Measurements from ENCODE around the gene CACNA2D1. TPM values are rescaled to one million over a fixed set of nuclear protein-coding genes. Genes with fewer than 3 reads are reported as not detected.

CACNA2D1 gene
- polyA plus RNA-seq, 2 of the 4 experiments (the other 2 are of a cell fraction), result 18.0 to 32.9 TPM

DNA sequence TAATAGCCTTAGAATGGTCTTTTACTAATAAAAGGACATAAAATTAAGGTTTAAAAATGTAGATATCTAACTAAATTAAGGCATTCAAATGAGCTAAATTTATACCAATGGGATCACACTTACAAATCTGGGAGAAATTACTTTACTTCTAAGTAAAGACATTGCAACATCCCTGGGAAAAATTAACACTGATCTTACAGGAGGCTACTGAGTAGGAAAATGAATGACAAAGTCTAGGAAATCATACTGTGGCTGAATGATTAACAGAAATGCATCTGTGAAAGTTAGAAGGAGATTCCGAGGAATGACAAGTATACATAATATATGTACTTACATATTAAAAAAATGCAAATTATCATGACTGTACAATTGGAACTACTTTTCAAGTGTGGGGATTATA, 38.3 kb downstream of the CACNA2D1 start:
- ATAC-seq, result no peak
- no peaks in the 10 kb centered on the region for H3K9me3 ChIP-seq
- H3K4me2 ChIP-seq, result no peak overlapping the region
- DNase-seq (ENCODE audit: low read depth in 1 of 2, low spot score in 1 of 2), result no peak
- H3K4me1 ChIP-seq, result no peaks in the 10 kb centered on the region
- WGBS (ENCODE audit: missing lambda C conversion rate), result 76% methylated on average over 1 of the region's 1 CpG
- POLR2A ChIA-PET, result no interaction called here
- CTCF ChIA-PET, result interaction anchor here (2.0 kb wide), 1 partner anchor 15 kb away, joined by 4 read pairs; no protein-coding TSS in a partner anchor
- no peak overlapping the region for H3K4me3 ChIP-seq
- no peak overlapping the region for H3K27ac ChIP-seq
- no peak for FAIRE-seq
- TF ChIP-seq, protein P1, sequence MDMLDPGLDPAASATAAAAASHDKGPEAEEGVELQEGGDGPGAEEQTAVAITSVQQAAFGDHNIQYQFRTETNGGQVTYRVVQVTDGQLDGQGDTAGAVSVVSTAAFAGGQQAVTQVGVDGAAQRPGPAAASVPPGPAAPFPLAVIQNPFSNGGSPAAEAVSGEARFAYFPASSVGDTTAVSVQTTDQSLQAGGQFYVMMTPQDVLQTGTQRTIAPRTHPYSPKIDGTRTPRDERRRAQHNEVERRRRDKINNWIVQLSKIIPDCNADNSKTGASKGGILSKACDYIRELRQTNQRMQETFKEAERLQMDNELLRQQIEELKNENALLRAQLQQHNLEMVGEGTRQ (IDR thresholded peaks at IDR 0.05), result no peak
- TF ChIP-seq, protein P2, sequence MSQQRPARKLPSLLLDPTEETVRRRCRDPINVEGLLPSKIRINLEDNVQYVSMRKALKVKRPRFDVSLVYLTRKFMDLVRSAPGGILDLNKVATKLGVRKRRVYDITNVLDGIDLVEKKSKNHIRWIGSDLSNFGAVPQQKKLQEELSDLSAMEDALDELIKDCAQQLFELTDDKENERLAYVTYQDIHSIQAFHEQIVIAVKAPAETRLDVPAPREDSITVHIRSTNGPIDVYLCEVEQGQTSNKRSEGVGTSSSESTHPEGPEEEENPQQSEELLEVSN (IDR thresholded peaks at IDR 0.05; ENCODE audit: borderline replicate concordance, low read depth), result no peak
- TF ChIP-seq MAZ (IDR thresholded peaks at IDR 0.05; ENCODE audit: borderline replicate concordance, low read depth, low read length) (no peak), JUN (IDR thresholded peaks at IDR 0.05) (no peak), JUNB (IDR thresholded peaks at IDR 0.05) (no peak), NPAS2 (CRISPR knock-in tag; IDR thresholded peaks at IDR 0.05; ENCODE audit: borderline replicate concordance) (no peak), TP53 (CRISPR knock-in tag; IDR thresholded peaks at IDR 0.05) (no peak), CHD4 (IDR thresholded peaks at IDR 0.05; ENCODE audit: borderline replicate concordance) (no peak), ESRRA (IDR thresholded peaks at IDR 0.05; ENCODE audit: borderline replicate concordance, low read length) (no peak), RFX5 (IDR thresholded peaks at IDR 0.05) (no peak), NR3C1 (IDR thresholded peaks at IDR 0.05) (no peak), HOXB5 (CRISPR knock-in tag; IDR thresholded peaks at IDR 0.05) (no peak), POLR2AphosphoS2 (conservative IDR thresholded peaks at IDR 0.05; ENCODE audit: low read length) (no peak)

DNA sequence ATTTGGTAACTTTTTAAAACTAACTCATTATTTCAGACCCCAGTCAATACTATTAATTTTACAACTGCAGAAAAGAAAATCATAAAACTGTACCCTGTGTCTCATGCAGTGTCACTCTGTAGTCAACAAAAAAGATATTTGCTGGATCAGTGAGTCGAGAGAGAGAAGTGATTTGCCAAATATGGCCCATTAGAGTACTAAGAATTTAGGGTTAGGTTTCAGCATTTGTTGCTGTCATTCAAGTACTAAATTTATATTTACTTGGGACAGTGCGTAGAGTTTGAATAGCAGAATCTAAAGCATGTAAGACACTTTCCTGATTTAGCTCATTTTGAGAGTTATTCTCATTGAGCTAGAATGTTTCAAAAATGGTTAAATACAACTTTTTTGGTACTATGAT, 38.9 kb downstream of the CACNA2D1 start:
- ATAC-seq, result no peak
- POLR2A ChIA-PET, result no interaction called here
- no peak for DNase-seq (ENCODE audit: low read depth in 1 of 2, low spot score in 1 of 2)
- H3K27ac ChIP-seq, result no peak overlapping the region
- WGBS (ENCODE audit: missing lambda C conversion rate), result 89% methylated on average over 2 of the region's 2 CpGs
- TF ChIP-seq BHLHE40 (IDR thresholded peaks at IDR 0.05; ENCODE audit: low read depth, low read length) (no peak), ZSCAN20 (CRISPR knock-in tag; IDR thresholded peaks at IDR 0.05) (no peak), RARB (CRISPR knock-in tag; IDR thresholded peaks at IDR 0.05) (no peak), RNF2 (IDR thresholded peaks at IDR 0.05; ENCODE audit: borderline replicate concordance, low read depth) (no peak)
- TF ChIP-seq, protein P3, sequence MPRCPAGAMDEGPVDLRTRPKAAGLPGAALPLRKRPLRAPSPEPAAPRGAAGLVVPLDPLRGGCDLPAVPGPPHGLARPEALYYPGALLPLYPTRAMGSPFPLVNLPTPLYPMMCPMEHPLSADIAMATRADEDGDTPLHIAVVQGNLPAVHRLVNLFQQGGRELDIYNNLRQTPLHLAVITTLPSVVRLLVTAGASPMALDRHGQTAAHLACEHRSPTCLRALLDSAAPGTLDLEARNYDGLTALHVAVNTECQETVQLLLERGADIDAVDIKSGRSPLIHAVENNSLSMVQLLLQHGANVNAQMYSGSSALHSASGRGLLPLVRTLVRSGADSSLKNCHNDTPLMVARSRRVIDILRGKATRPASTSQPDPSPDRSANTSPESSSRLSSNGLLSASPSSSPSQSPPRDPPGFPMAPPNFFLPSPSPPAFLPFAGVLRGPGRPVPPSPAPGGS (IDR thresholded peaks at IDR 0.05), result no peak
- CTCF ChIA-PET, result interaction anchor here (2.0 kb wide), 1 partner anchor 14 kb away, joined by 4 read pairs; no protein-coding TSS in a partner anchor
- no peak overlapping the region for H3K4me3 ChIP-seq
- H3K4me2 ChIP-seq, result no peak overlapping the region
- H3K4me1 ChIP-seq, result no peaks in the 10 kb centered on the region
- H3K9me3 ChIP-seq, result no peaks in the 10 kb centered on the region
- no peak for FAIRE-seq

DNA sequence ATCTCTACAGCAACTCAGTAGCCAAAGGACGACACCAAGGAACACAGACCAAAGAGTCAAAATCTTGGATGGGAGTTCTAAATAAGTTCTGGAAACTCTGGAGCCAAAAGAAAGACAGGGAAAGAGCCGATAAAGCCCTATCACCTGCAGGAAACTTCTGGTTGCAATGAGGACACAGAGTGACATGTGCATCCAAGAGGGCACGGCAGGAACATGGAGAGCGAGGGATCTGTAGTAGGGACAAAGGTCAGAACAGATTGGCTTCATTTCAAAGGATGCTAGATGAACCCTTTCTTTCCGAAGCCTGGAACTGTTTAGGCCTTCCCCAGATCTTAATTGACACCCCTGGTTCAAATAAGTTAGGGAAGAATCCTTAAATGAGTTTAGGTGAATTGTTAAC, 39.5 kb downstream of the CACNA2D1 start:
- Histone ChIP-seq H3K27ac (no peak overlapping the region), H3K9me3 (no peaks in the 10 kb centered on the region), H3K4me1 (no peaks in the 10 kb centered on the region), H3K4me3 (no peak overlapping the region), H3K4me2 (no peak overlapping the region)
- no peak for TF ChIP-seq RCOR1 (IDR thresholded peaks at IDR 0.05; ENCODE audit: low read depth, low read length)
- TF ChIP-seq MAFK (IDR thresholded peaks at IDR 0.05; ENCODE audit: partially characterized antibody), result no peak
- no peak for TF ChIP-seq CHD2 (IDR thresholded peaks at IDR 0.05; ENCODE audit: low read length, partially characterized antibody)
- no peak for TF ChIP-seq MAZ (IDR thresholded peaks at IDR 0.05; ENCODE audit: borderline replicate concordance, low read depth, low read length)
- TF ChIP-seq, protein P3 (IDR thresholded peaks at IDR 0.05), result no peak
- TF ChIP-seq HOXA7 (CRISPR knock-in tag; IDR thresholded peaks at IDR 0.05), result no peak
- no peak for TF ChIP-seq RNF2 (IDR thresholded peaks at IDR 0.05; ENCODE audit: borderline replicate concordance, low read depth)
- TF ChIP-seq RAD21 (conservative IDR thresholded peaks at IDR 0.05 in 1 of 2, IDR thresholded peaks at IDR 0.05 in 1 of 2), result no peak
- FAIRE-seq (no peak), ATAC-seq (no peak), DNase-seq (ENCODE audit: low read depth in 1 of 2, low spot score in 1 of 2) (no peak)
- ChIA-PET POLR2A (no interaction called here), CTCF (interaction anchor here (2.0 kb wide), 1 partner anchor 14 kb away, joined by 4 read pairs; no protein-coding TSS in a partner anchor)
- WGBS (ENCODE audit: missing lambda C conversion rate), result 81% methylated on average over 5 of the region's 5 CpGs
